Activated B cell treated with CpG ODN at 0.5 μM for 24 hours (primary cell): ENCODE results near the gene CRCP. TPM values are rescaled to one million over a fixed set of nuclear protein-coding genes. Genes with fewer than 3 reads are reported as not detected.
A peak's percentile ranks its signal among the peaks of the same experiment; 100 is the strongest.

Source experiments
- ATAC-seq: fragments of 200-7000 bp; cut with Tn5 transposase; one replicate; pipeline ENCODE4 v1.10.0; 2021; ENCODE audit warnings: low read depth, mild to moderate bottlenecking, moderate library complexity
- CTCF ChIA-PET: fragments of 350-600 bp; sonication (Branson Sonifier 250); formaldehyde crosslinking; loops from one replicate; lab custom pipeline; 2021; ENCODE audit warnings: antibody characterized with exemption; lab: Charles Lee
- POLR2A ChIA-PET: fragments of 350-600 bp; sonication (Branson Sonifier 250); formaldehyde crosslinking; loops from one replicate; lab custom pipeline; 2021; ENCODE audit warnings: antibody characterized with exemption; lab: Charles Lee
- DNase-seq: peaks from one replicate; pipeline ENCODE4 v3.0.0; 2022
- H3K27ac Mint-ChIP-seq: one replicate; pipeline ENCODE4 v1.8.0; 2020; ENCODE audit warnings: mixed read lengths
- H3K27me3 Mint-ChIP-seq: one replicate; pipeline ENCODE4 v1.8.0; 2021; ENCODE audit warnings: mixed read lengths
- H3K36me3 Mint-ChIP-seq: one replicate; pipeline ENCODE4 v1.8.0; 2021; ENCODE audit warnings: low read depth, mixed read lengths
- H3K4me1 Mint-ChIP-seq: one replicate; pipeline ENCODE4 v1.8.0; 2021; ENCODE audit warnings: mixed read lengths
- H3K4me3 Mint-ChIP-seq: one replicate; pipeline ENCODE4 v1.8.0; 2020; ENCODE audit warnings: mild to moderate bottlenecking, mixed read lengths
- H3K9me3 Mint-ChIP-seq: one replicate; pipeline ENCODE4 v1.8.0; 2020; ENCODE audit warnings: mixed read lengths
- CTCF ChIP-seq: fragments of 200-600 bp; IDR thresholded peaks from one replicate; pipeline ENCODE4 v1.8.0; 2022; ENCODE audit warnings: antibody characterized with exemption, mild to moderate bottlenecking
- intact Hi-C: fragments of 100-400 bp; cut with micrococcal nuclease; formaldehyde crosslinking; loops from one replicate; pipeline ENCODE4 v1.15.1; 2024
- total RNA-seq: library from RNA; stranded (reverse); gene quantifications from 2 replicates; pipeline ENCODE4 v1.2.3, GENCODE V29; 2022

CRCP gene
- total RNA-seq, 1 donor from 2014 or later: 40.8 TPM

- no peaks in the 10 kb centered on the region for H3K27me3 Mint-ChIP-seq
- H3K4me3 Mint-ChIP-seq: no peak overlapping the region
- no peaks in the 10 kb centered on the region for H3K9me3 Mint-ChIP-seq
- H3K4me1 Mint-ChIP-seq: no peaks in the 10 kb centered on the region
- ChIA-PET CTCF (no interaction called here), POLR2A (no interaction called here)
- no peak for DNase-seq
- intact Hi-C loops: no loop called here
- no peak overlapping the region for H3K27ac Mint-ChIP-seq
- ATAC-seq: no peak
- TF ChIP-seq CTCF: no peak
- peaks cover 15% of the 10 kb centered on the region for H3K36me3 Mint-ChIP-seq
These were observed 25.5 kb upstream of the CRCP start for GRCh38 chr7:66088861-66089838.

- intact Hi-C loops: no loop called here
- H3K4me3 Mint-ChIP-seq: no peak overlapping the region
- DNase-seq (no peak), ATAC-seq (no peak)
- H3K4me1 Mint-ChIP-seq: no peaks in the 10 kb centered on the region
- TF ChIP-seq CTCF: no peak
- ChIA-PET POLR2A (no interaction called here), CTCF (no interaction called here)
- no peaks in the 10 kb centered on the region for H3K27me3 Mint-ChIP-seq
- no peaks in the 10 kb centered on the region for H3K9me3 Mint-ChIP-seq
- peaks cover 2% of the 10 kb centered on the region for H3K36me3 Mint-ChIP-seq
- no peak overlapping the region for H3K27ac Mint-ChIP-seq
These were observed 22.0 kb upstream of the CRCP start for GRCh38 chr7:66092654-66093053.

GRCh38 chr7:66095010-66095409, 19.6 kb upstream of the CRCP start:
- Mint-ChIP-seq H3K27me3 (no peaks in the 10 kb centered on the region), H3K9me3 (no peaks in the 10 kb centered on the region), H3K36me3 (peaks cover 2% of the 10 kb centered on the region), H3K4me1 (peaks cover 8% of the 10 kb centered on the region), H3K4me3 (no peak overlapping the region), H3K27ac (no peak overlapping the region)
- ATAC-seq: no peak
- no peak for TF ChIP-seq CTCF
- intact Hi-C loops: no loop called here
- POLR2A ChIA-PET: no interaction called here
- CTCF ChIA-PET: no interaction called here
- DNase-seq: no peak

- TF ChIP-seq CTCF: no peak
- no peak overlapping the region for H3K4me3 Mint-ChIP-seq
- CTCF ChIA-PET: no interaction called here
- DNase-seq: no peak
- POLR2A ChIA-PET: no interaction called here
- no peak overlapping the region for H3K27ac Mint-ChIP-seq
- peaks cover 1% of the 10 kb centered on the region for H3K36me3 Mint-ChIP-seq
- H3K9me3 Mint-ChIP-seq: no peaks in the 10 kb centered on the region
- ATAC-seq: no peak
- H3K4me1 Mint-ChIP-seq: peaks cover 12% of the 10 kb centered on the region
- no peaks in the 10 kb centered on the region for H3K27me3 Mint-ChIP-seq
- intact Hi-C loops: loop anchor here (2.0 kb wide), 1 partner anchor 16 kb away; the partner anchor contains the start of gene CRCP
These were observed 15.5 kb upstream of the CRCP start for GRCh38 chr7:66099232-66099550.

GRCh38 chr7:66099551-66100407, 14.9 kb upstream of the CRCP start:
- Mint-ChIP-seq H3K4me3 (peak overlapping the region; percentile 69), H3K36me3 (peaks cover 1% of the 10 kb centered on the region), H3K27me3 (no peaks in the 10 kb centered on the region), H3K9me3 (no peaks in the 10 kb centered on the region), H3K4me1 (peaks cover 12% of the 10 kb centered on the region), H3K27ac (peak overlapping the region; percentile 10)
- intact Hi-C loops: loop anchor here (2.0 kb wide), 1 partner anchor 15 kb away; the partner anchor contains the start of gene CRCP
- DNase-seq (no peak), ATAC-seq (peak; percentile 61)
- ChIA-PET POLR2A (interaction anchor here (0.7 kb wide), 2 partner anchors 14 to 28 kb away, joined by 3 to 9 read pairs; no protein-coding TSS in a partner anchor), CTCF (no interaction called here)
- no peak for TF ChIP-seq CTCF
